Suppressor macrophage treated with lipopolysaccharide for 1 hour (primary cell): ENCODE data around the gene PRRG4.
"Not testable (repeated sequence)": the region's sequence is repeated elsewhere in the genome, so short reads cannot be mapped to it uniquely, and the experiment has no call there.

Experiments
- DNase-seq, 3 donors: peaks; one replicate each; pipeline ENCODE4 v3.0.0-alpha.2; 2020 to 2022

PRRG4 gene

DNA sequence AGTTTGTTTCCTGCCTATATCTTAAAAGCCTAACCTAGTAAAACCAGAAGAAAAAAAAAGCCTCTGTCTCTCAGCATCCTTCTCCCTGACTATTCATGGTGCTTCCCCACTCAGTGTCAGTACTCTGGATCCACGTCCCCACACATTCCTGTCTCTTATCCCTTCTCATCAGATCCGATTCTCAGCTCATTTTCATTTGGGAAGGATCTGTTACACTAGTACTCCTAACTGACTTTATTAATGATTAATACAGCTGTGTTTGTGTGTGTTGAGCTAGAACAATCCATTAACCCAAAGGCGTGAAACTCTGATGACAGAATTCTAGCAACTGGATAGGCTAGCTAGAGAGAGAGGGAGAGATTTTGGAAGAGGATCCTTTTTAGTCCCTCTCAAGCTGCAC lies 1.5 kb downstream of the PRRG4 start:
- DNase-seq, result no peak

DNA sequence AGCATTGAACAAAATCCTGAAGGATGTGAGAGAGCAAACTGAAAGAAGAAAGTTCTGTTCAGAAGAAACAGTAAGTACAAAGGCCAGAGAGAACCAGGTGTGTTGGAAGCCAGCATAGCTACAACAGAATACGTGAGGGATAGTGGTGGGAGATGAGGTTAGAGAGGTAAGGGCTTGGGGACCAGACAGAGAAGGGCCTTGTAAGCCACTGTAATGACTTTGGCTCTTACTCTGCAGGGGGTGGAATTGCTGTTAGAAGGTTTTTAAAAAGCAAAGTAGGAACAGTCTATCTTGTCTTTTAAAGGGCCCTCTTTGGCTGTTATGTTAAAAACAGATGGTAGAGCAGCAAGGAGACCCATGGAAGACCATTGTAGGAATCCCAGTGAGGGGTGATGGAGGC lies 4.2 kb downstream of the PRRG4 start:
- no peak for DNase-seq

DNA sequence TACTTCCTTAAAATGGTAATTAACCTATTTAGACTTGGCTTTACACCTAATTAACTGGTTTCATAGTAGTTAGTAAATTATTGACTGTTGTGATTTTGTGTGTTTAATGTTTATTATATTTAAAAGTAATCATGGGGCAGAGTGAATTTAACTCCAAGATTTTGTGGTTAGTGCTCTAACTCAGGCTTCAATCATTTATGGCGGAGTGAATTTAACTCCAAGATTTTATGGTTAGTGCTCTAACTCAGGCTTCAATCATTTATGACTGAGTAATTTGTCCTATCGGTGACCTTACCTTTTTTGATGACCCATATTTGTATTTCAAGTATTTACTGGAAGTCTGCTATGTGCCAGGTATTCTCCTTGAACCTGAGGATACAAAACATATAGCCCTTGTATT lies 7.2 kb downstream of the PRRG4 start:
- DNase-seq, result no peak

DNA sequence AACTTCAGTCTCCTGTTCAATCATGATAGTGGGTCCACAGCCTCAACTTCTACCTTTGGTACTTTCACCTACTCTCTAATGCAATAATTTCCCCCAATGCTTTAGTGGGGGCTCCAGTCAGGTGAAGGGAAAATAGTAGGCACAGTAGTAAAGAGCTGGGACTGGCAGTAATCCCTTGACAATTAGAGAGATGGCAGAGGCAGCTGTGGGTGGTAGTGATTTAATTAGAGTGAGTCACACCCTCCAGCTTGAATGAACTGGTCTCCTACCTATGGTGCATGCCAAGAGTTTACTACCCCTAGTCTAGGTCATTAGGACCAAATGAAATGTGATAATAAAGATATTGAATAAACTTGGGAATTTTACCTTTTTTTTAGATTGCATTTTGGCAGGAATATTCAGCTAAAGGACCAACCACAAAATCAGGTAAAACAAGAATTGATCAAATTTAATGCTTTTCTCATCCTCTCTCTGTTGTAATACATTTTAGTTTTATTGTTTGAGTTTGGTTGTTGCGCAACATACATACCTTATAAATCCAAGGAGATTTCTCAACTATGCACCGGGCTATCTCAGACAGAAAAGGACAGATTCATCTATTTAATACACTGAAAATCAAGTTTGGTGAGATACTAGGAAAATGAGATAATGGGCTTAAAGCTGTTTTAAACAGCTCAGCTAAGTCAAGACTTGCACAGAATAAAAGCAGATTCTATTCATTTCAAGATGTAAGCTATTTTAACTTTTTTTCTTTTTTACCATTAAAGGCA lies 9.0 kb downstream of the PRRG4 start:
- DNase-seq, result no peak

DNA sequence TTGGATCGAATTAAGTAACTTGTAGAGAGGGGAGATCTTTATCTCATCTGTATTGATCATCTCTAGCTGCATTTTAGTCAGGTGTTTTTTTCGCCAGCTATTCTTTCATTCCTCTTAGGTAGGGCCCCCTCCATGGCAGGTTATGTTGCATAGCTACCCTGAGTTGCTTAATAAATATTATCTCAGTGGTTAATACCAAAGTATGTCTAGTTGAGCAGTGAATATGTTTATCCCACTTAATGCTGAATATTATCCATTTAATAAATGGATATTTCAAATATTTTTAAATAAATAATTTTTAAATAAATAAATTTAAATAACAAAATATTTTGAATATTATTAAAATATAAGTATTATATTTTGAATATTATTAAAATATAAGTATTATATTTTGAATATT lies 9.6 kb downstream of the PRRG4 start:
- DNase-seq, result no peak

DNA sequence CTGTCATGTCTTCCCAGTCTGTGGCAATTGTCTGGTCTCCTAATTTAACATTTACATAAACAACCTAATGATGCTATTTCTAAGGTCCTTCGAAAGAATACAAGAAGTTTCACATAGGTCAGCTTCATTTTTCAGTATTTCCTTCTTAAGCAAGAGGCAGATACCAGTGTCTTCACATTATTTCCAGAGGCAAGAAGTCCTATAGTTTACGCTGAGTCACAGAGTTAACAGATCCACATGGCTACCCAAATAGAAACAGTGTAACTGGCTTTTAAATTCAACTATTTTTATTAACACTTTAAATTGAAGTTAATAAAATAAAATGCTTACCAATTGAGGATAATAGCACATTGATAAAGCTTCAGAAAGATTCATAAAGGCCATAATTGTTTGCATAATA lies 10.9 kb downstream of the PRRG4 start:
- no peak for DNase-seq

DNA sequence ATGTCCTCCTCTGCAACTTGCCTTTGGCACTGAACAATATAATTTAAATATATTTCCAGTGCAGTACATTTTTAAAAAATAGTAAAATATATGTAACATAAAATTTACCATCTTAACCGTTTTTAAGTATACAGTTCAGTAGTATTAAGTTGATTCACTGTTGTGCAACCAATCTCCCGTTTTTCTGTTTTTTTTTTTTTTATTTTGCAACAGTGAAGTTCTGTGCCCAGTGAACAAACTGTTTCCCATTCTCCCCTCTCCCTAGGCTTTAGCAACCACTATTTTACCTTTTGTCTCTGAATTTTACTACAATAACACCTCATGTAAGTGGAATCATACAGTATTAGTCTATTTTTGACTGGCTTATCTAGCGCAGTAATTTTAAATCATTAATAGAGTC lies 13.8 kb downstream of the PRRG4 start:
- DNase-seq, result peak in 1 of 3 donors; percentile 25

DNA sequence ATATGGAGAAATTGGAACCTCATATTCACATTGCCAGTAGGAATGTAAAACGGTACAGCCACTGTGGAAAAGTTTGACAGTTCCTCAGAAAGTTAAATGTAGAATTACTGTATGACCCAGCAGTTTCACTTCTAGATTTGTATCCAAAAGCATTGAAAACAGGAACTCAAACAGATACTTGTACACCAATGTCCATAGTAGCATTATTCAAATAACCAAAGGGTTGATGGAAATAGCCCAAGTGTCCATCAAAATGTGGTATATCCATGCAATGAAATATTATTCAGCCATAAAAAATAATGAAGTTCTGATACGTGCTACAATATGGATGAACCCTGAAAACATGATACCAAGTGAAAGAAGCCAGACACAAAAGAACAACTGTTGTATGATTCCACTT lies 17.8 kb downstream of the PRRG4 start:
- peak; percentile 39 to 79 (median 78) for DNase-seq

DNA sequence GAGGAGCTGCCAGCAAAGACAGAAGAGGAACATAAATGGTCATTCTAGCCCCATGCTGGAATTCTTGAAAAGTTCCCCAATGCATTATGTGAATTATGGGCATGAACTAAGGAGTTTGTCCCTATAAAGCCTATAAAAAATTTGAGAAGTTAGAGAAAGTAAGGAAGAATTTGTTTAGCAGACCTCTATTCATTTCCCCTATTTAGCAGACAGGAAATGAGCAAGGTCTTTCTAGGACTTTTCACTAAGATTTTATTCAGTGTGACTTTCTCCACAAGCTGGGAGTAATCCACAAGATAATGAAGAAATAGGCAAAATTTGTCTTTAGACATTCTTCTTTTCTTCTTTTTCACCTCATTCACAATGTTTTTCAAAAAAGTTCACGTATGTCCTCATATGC lies 20.0 kb downstream of the PRRG4 start:
- peak; percentile 49 to 79 (median 73) for DNase-seq

DNA sequence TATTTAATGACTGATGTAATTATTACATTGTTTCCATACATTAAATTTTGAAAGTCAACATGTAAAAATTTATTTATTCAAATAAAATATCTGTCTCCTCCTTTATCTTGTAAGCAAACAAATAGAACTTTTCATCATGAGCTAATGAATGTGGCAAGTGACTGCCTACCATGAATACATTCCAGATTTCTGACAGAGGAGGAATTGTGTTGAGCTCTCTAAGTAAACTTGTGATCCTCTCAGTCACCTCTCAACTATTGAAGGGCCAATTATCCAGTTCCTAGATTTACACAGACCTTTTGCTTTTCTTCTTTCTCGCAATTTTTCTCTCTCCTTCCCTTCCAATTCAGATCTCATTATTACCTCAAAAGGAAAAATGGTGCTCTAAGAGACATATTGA lies 21.5 kb downstream of the PRRG4 start:
- no peak for DNase-seq

DNA sequence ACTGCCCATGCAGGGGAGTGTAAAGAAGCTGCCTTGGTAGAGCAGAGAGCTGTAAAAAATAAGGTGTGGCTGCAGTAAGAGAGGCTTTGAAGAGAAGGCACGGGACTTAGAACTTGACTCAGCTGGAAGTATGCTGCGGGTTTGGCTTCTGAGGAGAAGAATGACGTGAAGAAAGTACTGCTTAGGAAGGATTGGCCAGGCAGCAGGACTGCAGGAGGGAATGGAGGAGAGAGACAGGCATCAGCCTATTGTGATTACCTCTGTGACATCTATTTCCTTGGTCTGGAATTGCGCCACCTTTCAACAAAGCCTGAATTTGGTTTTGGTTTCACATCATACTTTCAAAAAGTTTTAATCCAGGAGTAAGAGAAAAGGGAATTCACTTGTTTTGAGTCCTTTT lies 22.5 kb downstream of the PRRG4 start:
- DNase-seq, result peak; percentile 38 to 57 (median 45)

DNA sequence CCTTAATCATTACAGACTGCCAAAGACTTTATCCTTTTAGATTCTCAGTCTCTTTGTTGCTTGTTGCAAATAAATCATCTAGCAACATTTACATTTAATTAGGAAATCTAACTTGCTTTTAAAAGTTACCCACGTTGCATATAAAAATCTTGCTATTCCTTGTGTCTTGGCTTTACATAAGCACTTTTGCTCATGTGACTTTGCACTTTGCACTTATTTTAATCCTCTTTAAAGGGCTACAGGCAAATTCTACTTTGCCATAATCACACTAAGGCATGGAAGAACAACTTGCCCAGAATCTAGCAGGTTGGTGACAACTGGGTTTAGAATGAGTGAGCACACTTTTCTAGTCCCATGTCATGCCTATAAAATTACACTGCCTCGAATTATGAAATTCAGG lies 25.9 kb downstream of the PRRG4 start:
- DNase-seq, result no peak

DNA sequence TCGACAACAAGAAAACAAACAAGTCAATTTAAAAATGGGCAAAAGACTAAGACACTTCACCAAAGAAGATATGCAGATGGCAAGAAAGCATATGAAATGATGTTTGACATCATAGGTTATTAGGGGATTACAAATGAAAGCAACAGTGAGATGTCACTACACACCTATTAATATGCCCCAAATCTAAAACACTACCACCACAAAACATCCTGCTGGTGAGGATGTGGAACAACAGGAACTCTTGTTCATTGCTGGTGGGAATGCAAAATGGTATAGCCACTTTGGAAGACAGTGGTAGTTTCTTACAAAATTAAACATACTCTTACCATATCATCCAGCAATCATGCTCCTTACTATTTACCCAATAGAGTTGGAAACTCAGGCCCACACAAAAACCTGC lies 29.0 kb downstream of the PRRG4 start:
- no peak for DNase-seq

DNA sequence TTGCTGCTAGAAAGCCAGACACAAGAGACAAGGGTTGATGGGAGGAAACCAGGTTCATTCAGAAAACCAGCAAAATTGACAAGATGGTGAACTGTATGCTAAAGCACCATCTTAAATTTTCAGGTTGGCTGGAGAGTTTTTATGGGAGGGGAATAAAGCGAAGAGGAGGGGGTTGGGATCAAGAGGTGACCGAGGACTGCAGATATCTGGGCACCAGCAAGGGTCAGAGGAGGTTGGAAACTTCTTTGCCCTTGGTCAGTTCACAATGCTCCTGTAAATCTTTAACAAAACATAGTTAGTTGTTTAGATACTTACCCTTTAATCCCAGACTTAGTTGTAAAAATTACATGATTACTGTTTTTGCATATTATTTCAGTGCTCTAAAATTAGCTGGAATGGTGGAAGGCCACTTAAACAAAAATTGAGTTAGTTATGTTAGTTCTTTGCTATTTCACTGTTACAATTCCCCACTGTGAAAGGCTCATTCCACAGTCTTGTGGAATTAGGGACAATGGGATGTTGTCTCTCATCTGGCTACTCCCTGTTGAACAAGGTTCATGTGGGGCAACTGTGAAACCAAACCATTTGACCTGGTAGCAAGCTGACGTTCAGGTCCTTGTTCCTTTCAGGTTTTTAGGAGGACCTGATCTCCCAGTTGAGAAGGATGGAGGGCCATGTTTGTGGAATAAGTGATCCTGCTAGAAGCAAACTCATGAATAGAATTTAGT lies 32.3 kb downstream of the PRRG4 start:
- no peak for DNase-seq

DNA sequence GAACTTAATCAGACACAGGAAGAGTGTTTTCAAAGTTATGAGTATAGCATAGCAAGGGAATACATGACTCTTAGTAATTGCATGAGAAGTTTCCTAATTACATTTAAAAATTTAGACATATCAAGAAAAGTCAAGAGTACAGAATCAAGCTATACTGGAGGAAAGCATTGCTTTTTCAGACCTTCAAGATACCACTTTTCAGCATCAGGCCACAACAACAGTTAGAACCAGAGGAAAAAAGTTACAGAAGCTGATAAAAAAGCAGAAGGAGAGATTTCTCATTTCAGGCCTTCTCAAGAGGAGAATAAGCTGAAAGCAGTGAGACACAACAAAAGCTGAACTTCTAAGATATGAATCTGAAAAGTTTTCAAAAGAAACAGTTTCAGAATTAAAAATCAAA lies 34.8 kb downstream of the PRRG4 start:
- DNase-seq, result no peak

DNA sequence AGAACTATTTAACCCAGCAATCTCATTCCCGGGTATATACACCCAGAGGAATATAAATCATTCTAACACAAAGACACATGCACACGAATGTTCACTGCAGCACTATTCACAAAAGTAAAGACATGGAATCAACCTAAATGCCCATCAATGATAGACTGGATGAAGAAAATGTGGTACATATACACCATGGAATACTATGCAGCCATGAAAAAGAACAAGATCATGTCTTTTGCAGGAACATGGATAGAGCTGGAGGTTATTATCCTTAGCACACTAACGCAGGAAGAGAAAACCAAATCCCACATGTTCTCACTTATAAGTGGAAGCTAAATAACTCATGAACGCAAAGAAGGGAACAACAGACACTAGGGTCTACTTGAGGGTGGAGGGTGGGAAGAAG lies 39.0 kb downstream of the PRRG4 start:
- DNase-seq, result not testable (repeated sequence)

DNA sequence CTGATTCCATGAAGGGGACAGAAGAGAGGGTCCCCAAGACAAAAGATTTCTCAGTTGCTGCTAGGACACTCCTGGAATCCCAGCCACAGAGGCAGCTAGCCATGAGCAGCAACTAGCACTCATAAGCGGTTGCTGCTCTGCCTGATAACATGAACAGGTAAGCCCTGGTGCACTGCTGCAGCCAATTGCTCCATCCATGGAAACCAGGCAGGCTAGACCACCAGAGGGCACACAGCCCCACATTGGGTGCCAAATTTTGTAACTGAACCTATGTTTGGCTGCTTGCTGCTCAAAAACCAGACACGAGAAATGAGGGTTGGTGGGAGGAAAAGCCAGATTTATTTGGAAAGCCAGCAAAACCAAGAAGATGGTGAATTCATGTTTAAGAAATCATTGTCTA lies 40.9 kb downstream of the PRRG4 start:
- DNase-seq, result peak in 1 of 3 donors; percentile 5

DNA sequence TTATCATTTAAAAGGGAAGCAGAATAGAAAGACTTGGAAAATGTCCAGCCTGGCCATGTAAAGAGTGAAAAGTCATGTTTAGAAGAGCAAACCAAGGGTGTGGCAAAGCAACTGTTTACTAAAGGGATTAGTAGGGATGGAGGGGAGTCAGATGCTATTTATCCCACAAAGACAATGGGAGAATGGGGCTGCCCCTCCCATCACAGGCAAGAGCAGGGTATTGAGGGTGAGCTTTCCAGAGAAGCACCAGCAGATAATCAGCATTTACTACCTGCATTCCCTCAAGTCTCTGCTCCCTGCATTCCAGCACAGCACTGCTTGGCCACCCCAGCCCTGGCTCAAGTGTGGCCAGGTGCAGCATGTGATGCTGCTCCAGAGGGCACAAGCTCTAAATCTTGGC lies 44.4 kb downstream of the PRRG4 start:
- no peak for DNase-seq

DNA sequence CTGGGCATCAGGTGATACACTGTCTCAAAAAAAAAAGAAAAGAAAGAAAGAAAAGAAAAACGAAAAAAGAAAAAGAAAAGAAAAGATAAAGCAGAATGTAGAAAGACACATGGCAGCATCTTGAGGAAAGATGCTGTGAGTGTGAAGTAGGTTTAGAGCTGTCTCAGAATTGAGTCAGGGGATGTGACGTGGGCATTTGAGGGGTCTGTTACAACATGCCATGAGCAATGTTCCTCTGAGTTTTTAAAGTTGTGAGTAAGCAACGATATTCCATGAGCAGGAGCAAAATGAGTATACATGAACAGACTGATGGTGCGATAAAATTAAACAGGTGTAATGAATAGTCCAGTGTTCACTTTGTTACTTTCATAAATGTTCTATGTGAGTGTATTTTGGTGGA lies 51.6 kb downstream of the PRRG4 start:
- no peak for DNase-seq

DNA sequence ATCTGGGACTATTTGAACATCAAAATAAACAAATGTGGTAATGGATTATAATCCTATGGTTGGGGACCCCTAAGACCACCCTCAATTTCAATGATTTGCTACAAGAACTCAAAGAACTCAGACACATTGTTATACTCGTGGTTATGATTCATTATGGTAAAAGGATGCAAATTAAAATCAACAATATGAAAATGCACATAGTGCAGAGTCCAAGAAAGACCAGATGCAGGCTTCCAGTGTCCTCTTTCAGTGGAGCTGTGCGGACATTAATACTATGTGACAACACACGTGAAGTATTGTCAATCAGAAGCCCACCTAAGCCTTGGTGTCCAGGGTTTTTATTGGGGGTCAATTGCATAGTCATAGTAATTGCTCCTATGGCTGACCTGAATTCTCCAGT lies 53.7 kb downstream of the PRRG4 start:
- no peak for DNase-seq

DNA sequence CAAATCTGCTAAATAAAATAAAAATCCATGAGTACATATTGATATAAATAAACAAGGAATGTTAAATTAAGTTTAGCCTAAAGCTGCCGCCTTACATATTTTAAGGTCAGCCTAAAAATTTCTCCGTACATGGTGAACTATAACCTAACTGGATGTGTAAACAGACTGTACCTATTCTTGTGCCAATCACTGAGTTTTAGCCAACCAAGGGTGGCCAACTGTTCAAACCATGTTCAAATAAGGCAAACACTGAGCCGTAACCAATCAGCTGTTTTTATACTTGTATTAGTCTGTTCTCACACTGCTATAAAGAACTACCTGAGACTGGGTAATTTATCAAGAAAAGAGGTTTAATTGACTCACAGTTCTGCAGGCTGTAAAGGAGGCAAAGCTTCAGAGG lies 54.3 kb downstream of the PRRG4 start:
- DNase-seq, result no peak

DNA sequence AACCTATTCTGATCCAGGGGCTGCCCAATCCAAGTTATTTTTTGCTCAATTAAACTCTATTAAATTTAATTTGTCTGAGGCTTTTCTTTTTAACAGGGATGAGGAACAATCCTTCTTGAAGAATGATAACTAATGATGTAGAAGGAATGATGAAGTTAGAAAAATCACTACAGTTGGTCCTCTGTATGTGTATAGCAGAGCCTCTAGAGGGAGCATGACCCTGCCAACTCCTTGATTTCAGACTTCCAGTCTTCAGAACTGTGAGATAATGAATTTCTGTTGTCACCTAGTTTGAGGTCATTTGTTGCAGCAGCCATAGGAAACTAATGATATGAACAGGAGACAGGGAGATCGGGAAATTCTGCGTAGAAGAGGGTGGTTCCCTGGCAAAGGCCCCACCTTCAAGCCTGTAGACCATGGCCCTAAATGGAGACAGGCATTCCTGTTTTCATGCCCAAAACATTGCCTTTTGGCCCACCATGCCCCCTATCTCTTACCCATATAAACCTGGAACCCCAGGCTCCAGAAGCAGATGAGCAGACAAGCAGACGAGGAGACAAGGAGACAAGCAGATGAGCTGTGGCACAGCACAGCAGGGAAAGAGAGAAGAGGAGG lies 55.1 kb downstream of the PRRG4 start:
- DNase-seq, result peak in 2 of 3 donors; percentile 21 to 28

DNA sequence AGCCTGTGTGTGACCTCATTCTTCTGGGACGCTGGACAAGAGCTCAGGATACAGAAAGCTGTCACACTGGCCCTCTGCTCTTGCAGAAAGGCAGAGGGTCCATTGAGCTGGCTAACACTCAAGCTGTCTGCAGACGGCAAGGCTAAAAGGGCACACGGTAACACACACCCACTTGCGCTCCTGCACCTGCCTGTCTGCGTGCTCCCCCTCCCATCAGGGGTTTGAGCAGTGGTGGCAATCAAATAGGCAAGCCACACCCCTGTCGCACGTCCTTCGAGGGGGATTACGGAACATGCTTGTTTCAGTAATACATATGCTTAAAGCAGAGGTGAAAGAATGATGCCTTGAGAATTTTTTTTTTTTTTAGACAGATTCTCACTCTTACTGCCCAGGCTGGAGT lies 55.8 kb downstream of the PRRG4 start:
- no peak for DNase-seq

DNA sequence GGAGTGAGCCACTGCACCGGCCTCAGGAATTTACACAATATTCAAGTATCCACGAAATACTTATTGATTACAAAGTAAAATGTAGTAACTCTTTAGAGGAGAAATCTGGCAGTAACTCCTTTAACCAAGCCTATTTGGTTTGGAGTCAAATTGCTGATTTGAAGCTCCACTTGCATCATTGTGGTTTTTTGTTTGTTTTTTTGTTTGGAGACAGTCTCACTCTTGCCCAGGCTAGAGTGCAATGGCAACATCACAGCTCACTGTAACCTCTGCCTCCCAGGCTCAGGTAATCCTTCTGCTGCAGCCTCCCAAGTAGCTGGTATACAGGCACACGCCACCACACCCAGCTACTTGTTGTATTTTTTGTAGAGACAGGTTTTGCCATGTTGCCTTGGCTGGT lies 56.5 kb downstream of the PRRG4 start:
- no peak for DNase-seq
